NCI-H128 (cell line): ENCODE data around the gene ST3GAL5.

Source experiments
- DNase-seq: peaks from one replicate; lab custom pipeline; 2025; ENCODE audit not compliant: unreplicated experiment; lab: John Stamatoyannopoulos, UW

The ST3GAL5 gene

GRCh38 chr2:85917887-85918795 lies 29.4 kb upstream of the ST3GAL5 start:
- DNase-seq = no peak

- DNase-seq = no peak
Measured at GRCh38 chr2:85915606-85916303, 27.0 kb upstream of the ST3GAL5 start.

GRCh38 chr2:85914922-85915321 lies 26.1 kb upstream of the ST3GAL5 start:
- DNase-seq = no peak

GRCh38 chr2:85913884-85914881 lies 25.4 kb upstream of the ST3GAL5 start:
- no peak for DNase-seq

- no peak for DNase-seq
Measured at GRCh38 chr2:85911814-85912692, 23.3 kb upstream of the ST3GAL5 start.

- no peak for DNase-seq
Measured at GRCh38 chr2:85911097-85911496, 22.3 kb upstream of the ST3GAL5 start.

- no peak for DNase-seq
Measured at GRCh38 chr2:85909005-85909404, 20.2 kb upstream of the ST3GAL5 start.

- DNase-seq = no peak
Measured at GRCh38 chr2:85908506-85908905, 19.7 kb upstream of the ST3GAL5 start.

- no peak for DNase-seq
Measured at GRCh38 chr2:85907671-85908157, 18.9 kb upstream of the ST3GAL5 start.

- no peak for DNase-seq
Measured at GRCh38 chr2:85906748-85907147, 18.0 kb upstream of the ST3GAL5 start.

GRCh38 chr2:85905891-85906290 lies 17.1 kb upstream of the ST3GAL5 start:
- no peak for DNase-seq

GRCh38 chr2:85905187-85905666 lies 16.4 kb upstream of the ST3GAL5 start:
- DNase-seq = no peak

GRCh38 chr2:85903849-85904248 lies 15.1 kb upstream of the ST3GAL5 start:
- DNase-seq = no peak

- DNase-seq = no peak
Measured at GRCh38 chr2:85902496-85902895, 13.7 kb upstream of the ST3GAL5 start.

GRCh38 chr2:85901155-85901554 lies 12.4 kb upstream of the ST3GAL5 start:
- DNase-seq = no peak

GRCh38 chr2:85900366-85900765 lies 11.6 kb upstream of the ST3GAL5 start:
- no peak for DNase-seq

GRCh38 chr2:85899849-85900248 lies 11.1 kb upstream of the ST3GAL5 start:
- DNase-seq = no peak

GRCh38 chr2:85899284-85899683 lies 10.5 kb upstream of the ST3GAL5 start:
- DNase-seq = no peak

GRCh38 chr2:85898881-85899280 lies 10.1 kb upstream of the ST3GAL5 start:
- no peak for DNase-seq
